Measurements from ENCODE around the gene ANK3.

DNA sequence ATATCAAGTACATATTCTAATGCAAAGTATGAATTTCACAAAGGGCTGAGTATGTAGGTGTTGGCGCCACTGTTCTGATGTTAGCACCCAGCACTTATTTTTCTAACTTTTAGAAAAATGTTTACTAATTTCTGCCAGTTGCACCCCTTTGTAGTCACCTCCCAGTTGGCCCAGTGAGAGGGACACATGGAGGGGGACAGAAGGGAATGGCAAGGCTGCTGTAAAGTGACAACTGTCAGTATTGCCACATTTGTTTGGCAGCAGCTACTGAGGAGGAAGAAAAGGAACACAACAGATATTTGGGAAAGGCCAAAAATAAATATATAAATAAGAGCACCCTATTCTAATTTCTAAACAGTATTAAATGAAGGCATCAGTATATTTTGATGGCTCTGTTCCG lies 57.3 kb downstream of the ANK3 start:
- TF ChIP-seq, protein P1, sequence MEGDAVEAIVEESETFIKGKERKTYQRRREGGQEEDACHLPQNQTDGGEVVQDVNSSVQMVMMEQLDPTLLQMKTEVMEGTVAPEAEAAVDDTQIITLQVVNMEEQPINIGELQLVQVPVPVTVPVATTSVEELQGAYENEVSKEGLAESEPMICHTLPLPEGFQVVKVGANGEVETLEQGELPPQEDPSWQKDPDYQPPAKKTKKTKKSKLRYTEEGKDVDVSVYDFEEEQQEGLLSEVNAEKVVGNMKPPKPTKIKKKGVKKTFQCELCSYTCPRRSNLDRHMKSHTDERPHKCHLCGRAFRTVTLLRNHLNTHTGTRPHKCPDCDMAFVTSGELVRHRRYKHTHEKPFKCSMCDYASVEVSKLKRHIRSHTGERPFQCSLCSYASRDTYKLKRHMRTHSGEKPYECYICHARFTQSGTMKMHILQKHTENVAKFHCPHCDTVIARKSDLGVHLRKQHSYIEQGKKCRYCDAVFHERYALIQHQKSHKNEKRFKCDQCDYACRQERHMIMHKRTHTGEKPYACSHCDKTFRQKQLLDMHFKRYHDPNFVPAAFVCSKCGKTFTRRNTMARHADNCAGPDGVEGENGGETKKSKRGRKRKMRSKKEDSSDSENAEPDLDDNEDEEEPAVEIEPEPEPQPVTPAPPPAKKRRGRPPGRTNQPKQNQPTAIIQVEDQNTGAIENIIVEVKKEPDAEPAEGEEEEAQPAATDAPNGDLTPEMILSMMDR (conservative IDR thresholded peaks at IDR 0.05) = no peak
- TF ChIP-seq EZH2 (IDR thresholded peaks at IDR 0.05; ENCODE audit: low read depth) = no peak
